HepG2 (cell line): Measurements from ENCODE around the gene BASP1.

Experiments
- EZH2 ChIP-seq: conservative IDR thresholded peaks from 2 replicates; pipeline ENCODE4 v1.6.1; 2012; ENCODE audit warnings: mild to moderate bottlenecking, low read depth, low read length, moderate library complexity
- ZNF547 ChIP-seq: sonication (generic); formaldehyde crosslinking; IDR thresholded peaks from 2 replicates; pipeline ENCODE4 v1.5.1; 2020; ENCODE audit warnings: mild to moderate bottlenecking, missing genetic modification reagents

DNA sequence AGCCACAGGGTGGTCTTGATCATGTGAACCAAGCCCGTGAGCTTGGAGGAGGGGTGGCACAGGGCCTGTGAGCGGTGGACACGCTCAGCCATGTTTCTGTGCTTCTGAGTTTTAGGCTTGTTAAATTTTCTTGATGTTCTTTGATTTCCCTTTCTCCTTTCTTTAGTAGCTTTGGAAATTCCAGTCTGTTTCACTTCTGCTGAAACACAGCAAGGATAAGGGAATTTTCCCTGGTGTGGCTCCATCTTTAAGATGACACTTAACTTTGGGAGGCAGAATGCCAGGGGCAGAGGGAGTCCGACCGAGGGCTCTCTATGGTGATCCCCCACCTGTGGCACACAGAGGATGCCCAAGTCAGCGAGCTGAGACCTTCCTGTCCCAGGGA, 29.7 kb upstream of the BASP1 start:
- TF ChIP-seq EZH2 = no peak
- no peak for TF ChIP-seq ZNF547 (CRISPR knock-in tag)
